Measurements from ENCODE around the gene ACSF3. TPM values are rescaled to one million over a fixed set of nuclear protein-coding genes. Genes with fewer than 3 reads are reported as not detected.

The ACSF3 gene
- total and polyA plus RNA-seq, 2 experiments from 2014 or later: 20.7 to 28.0 TPM

GRCh38 chr16:89078172-89078571 lies 15.5 kb upstream of the ACSF3 start:
- H3K27ac ChIP-seq: no peak overlapping the region
- no peak overlapping the region for H3K4me3 ChIP-seq
- no peaks in the 10 kb centered on the region for H3K9me3 ChIP-seq (ENCODE audit: low read depth)
- H3K9me2 ChIP-seq (replicated peaks; ENCODE audit: insufficient read depth): no peaks in the 10 kb centered on the region
- no peak overlapping the region for H3K4me2 ChIP-seq
- H2AFZ ChIP-seq: no peak overlapping the region
- no peaks in the 10 kb centered on the region for H3K79me2 ChIP-seq
- no peak for TF ChIP-seq CTCF (IDR thresholded peaks at IDR 0.05; ENCODE audit: poor library complexity)
- no peak for TF ChIP-seq EZH2 (IDR thresholded peaks at IDR 0.05; ENCODE audit: borderline replicate concordance)
- TF ChIP-seq EZH2phosphoT487 (IDR thresholded peaks at IDR 0.05; ENCODE audit: low read depth, severe bottlenecking, unreplicated experiment): no peak
- H3K27me3 ChIP-seq: no peaks in the 10 kb centered on the region
- H3K4me1 ChIP-seq (ENCODE audit: insufficient read depth): no peaks in the 10 kb centered on the region
- no peaks in the 10 kb centered on the region for H3K36me3 ChIP-seq (replicated peaks; ENCODE audit: insufficient read depth, low read depth)
- no peaks in the 10 kb centered on the region for H4K20me1 ChIP-seq (ENCODE audit: insufficient read depth, poor library complexity, severe bottlenecking)
- no peak for DNase-seq (ENCODE audit: low spot score)
- 88% methylated on average over 8 of the region's 8 CpGs for WGBS (ENCODE audit: low lambda C conversion rate, missing lambda C conversion rate)

- Histone ChIP-seq H3K27me3 (no peaks in the 10 kb centered on the region), H3K4me3 (no peak overlapping the region), H3K36me3 (replicated peaks; ENCODE audit: insufficient read depth, low read depth) (no peaks in the 10 kb centered on the region), H3K4me1 (ENCODE audit: insufficient read depth) (no peaks in the 10 kb centered on the region), H3K27ac (no peak overlapping the region), H2AFZ (no peak overlapping the region), H3K9me3 (ENCODE audit: low read depth) (no peaks in the 10 kb centered on the region), H3K79me2 (no peaks in the 10 kb centered on the region), H4K20me1 (ENCODE audit: insufficient read depth, poor library complexity, severe bottlenecking) (no peaks in the 10 kb centered on the region), H3K4me2 (no peak overlapping the region), H3K9me2 (replicated peaks; ENCODE audit: insufficient read depth) (no peaks in the 10 kb centered on the region)
- WGBS (ENCODE audit: low lambda C conversion rate, missing lambda C conversion rate): 90% methylated on average over 19 of the region's 19 CpGs
- TF ChIP-seq EZH2phosphoT487 (IDR thresholded peaks at IDR 0.05; ENCODE audit: low read depth, severe bottlenecking, unreplicated experiment) (no peak), CTCF (IDR thresholded peaks at IDR 0.05; ENCODE audit: poor library complexity) (no peak), EZH2 (IDR thresholded peaks at IDR 0.05; ENCODE audit: borderline replicate concordance) (no peak)
- DNase-seq (ENCODE audit: low spot score): no peak
Observed at GRCh38 chr16:89079434-89079980, 14.1 kb upstream of the ACSF3 start.

GRCh38 chr16:89080196-89080853 lies 13.3 kb upstream of the ACSF3 start:
- TF ChIP-seq EZH2phosphoT487 (IDR thresholded peaks at IDR 0.05; ENCODE audit: low read depth, severe bottlenecking, unreplicated experiment) (no peak), EZH2 (IDR thresholded peaks at IDR 0.05; ENCODE audit: borderline replicate concordance) (no peak), CTCF (IDR thresholded peaks at IDR 0.05; ENCODE audit: poor library complexity) (no peak)
- no peak overlapping the region for H3K27ac ChIP-seq
- WGBS (ENCODE audit: low lambda C conversion rate, missing lambda C conversion rate): 96% methylated on average over 31 of the region's 33 CpGs

More at GRCh38 chr16:89080196-89080853, 13.3 kb upstream of the ACSF3 start:
- H3K9me2 ChIP-seq (replicated peaks; ENCODE audit: insufficient read depth): no peaks in the 10 kb centered on the region
- no peaks in the 10 kb centered on the region for H3K27me3 ChIP-seq
- DNase-seq (ENCODE audit: low spot score): no peak
- no peaks in the 10 kb centered on the region for H3K4me1 ChIP-seq (ENCODE audit: insufficient read depth)
- H3K4me3 ChIP-seq: no peak overlapping the region
- no peak overlapping the region for H2AFZ ChIP-seq
- no peaks in the 10 kb centered on the region for H3K9me3 ChIP-seq (ENCODE audit: low read depth)
- H3K79me2 ChIP-seq: no peaks in the 10 kb centered on the region
- H3K36me3 ChIP-seq (replicated peaks; ENCODE audit: insufficient read depth, low read depth): no peaks in the 10 kb centered on the region
- H3K4me2 ChIP-seq: no peak overlapping the region
- H4K20me1 ChIP-seq (ENCODE audit: insufficient read depth, poor library complexity, severe bottlenecking): no peaks in the 10 kb centered on the region

All from hepatocyte (in vitro differentiated cells).